Measurements from ENCODE around the gene SNAPC3. TPM values are rescaled to one million over a fixed set of nuclear protein-coding genes. Genes with fewer than 3 reads are reported as not detected.
"Not testable (repeated sequence)": the region's sequence is repeated elsewhere in the genome, so short reads cannot be mapped to it uniquely, and the experiment has no call there.

The SNAPC3 gene
- total and polyA plus RNA-seq, 3 donors from 2014 or later = 74.2 to 115 (median 105) TPM

GRCh38 chr9:15377625-15378540 is 44.8 kb upstream of the SNAPC3 start:
- H3K27ac ChIP-seq = peak overlapping the region in 1 of 2 donors; percentile 48
- intact Hi-C loops (cut with DNase I; ENCODE audit: low total_unique reads) = no loop called here
- 55 to 66% methylated on average over 4 of the region's 4 CpGs for WGBS, 2 donors
- H3K4me3 ChIP-seq = no peak overlapping the region
- no peaks in the 10 kb centered on the region for H3K36me3 ChIP-seq (ENCODE audit: low read depth, missing control alignments)
- H3K4me1 ChIP-seq = peaks cover 6% of the 10 kb centered on the region
- no peaks in the 10 kb centered on the region for H3K9me3 ChIP-seq
- no peaks in the 10 kb centered on the region for H3K27me3 ChIP-seq
- DNase-seq = no peak
- TF ChIP-seq CTCF (IDR thresholded peaks at IDR 0.05) = no peak
- TF ChIP-seq POLR2A (IDR thresholded peaks at IDR 0.05) = no peak

- 54 to 66% methylated on average over 4 of the region's 4 CpGs for WGBS, 2 donors
- H3K27me3 ChIP-seq; H3K4me1 ChIP-seq; H3K27ac ChIP-seq; H3K9me3 ChIP-seq; H3K36me3 ChIP-seq (ENCODE audit: low read depth, missing control alignments); DNase-seq; intact Hi-C loops (cut with DNase I; ENCODE audit: low total_unique reads); H3K4me3 ChIP-seq: not testable (repeated sequence)
Observed at GRCh38 chr9:15379317-15379716, 43.4 kb upstream of the SNAPC3 start.

DNA sequence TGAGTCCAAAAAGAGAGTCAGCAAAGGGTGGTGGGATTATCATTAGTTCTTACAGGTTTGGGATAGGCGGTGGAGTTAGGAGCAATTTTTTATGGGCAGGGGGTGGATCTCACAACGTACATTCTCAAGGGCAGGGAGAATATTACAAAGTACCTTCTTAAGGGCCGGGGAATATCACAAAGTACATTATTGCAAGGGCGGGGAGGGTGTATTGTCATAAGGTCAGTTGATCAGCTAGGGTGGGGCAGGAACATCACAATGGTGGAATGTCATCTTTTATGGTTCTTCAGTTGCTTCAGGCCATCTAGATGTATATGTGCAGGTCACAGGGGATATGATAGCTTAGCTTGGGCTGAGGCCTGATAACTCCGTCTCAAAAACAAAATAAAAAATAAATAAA is 42.8 kb upstream of the SNAPC3 start:
- H3K4me1 ChIP-seq; H3K9me3 ChIP-seq; DNase-seq; H3K4me3 ChIP-seq; H3K27ac ChIP-seq; H3K36me3 ChIP-seq (ENCODE audit: low read depth, missing control alignments); H3K27me3 ChIP-seq; intact Hi-C loops (cut with DNase I; ENCODE audit: low total_unique reads): not testable (repeated sequence)
- 81 to 87% methylated on average over 5 of the region's 5 CpGs for WGBS, 2 donors

DNA sequence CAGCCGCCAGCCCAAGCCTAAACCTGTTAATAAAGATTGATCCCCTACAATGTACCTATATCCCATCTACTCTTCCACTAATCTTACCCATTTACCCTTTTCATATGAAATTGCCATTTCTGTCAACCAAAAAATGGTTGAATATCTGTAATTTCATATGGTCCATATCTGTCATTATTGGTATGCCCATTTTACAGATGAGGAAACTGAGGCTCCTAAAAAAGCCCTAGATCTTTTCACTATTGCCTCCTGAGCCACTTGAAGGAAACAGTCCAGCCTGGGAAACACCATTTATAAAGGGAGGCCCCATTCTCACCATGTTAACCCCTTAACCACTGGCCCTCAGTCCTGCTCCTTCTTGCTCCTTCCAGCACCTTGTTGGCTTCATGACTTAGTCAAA is 41.2 kb upstream of the SNAPC3 start:
- no peaks in the 10 kb centered on the region for H3K27me3 ChIP-seq
- H3K9me3 ChIP-seq = no peaks in the 10 kb centered on the region
- H3K36me3 ChIP-seq (ENCODE audit: low read depth, missing control alignments) = no peaks in the 10 kb centered on the region
- 96 to 100% methylated on average over 1 of the region's 1 CpG for WGBS, 2 donors
- no peak overlapping the region for H3K27ac ChIP-seq
- no peak for DNase-seq
- intact Hi-C loops (cut with DNase I; ENCODE audit: low total_unique reads) = no loop called here
- TF ChIP-seq POLR2A (IDR thresholded peaks at IDR 0.05) (no peak), CTCF (IDR thresholded peaks at IDR 0.05) (no peak)
- H3K4me3 ChIP-seq = no peak overlapping the region
- H3K4me1 ChIP-seq = peaks cover 5% of the 10 kb centered on the region

- Histone ChIP-seq H3K36me3 (ENCODE audit: low read depth, missing control alignments) (no peaks in the 10 kb centered on the region), H3K27ac (no peak overlapping the region), H3K4me1 (no peaks in the 10 kb centered on the region), H3K4me3 (no peak overlapping the region), H3K27me3 (no peaks in the 10 kb centered on the region), H3K9me3 (no peaks in the 10 kb centered on the region)
- intact Hi-C loops (cut with DNase I; ENCODE audit: low total_unique reads) = no loop called here
- TF ChIP-seq POLR2A (IDR thresholded peaks at IDR 0.05) (no peak), CTCF (IDR thresholded peaks at IDR 0.05) (no peak)
- WGBS, 2 donors = 78 to 82% methylated on average over 6 of the region's 6 CpGs
- no peak for DNase-seq
Observed at GRCh38 chr9:15386465-15386864, 36.2 kb upstream of the SNAPC3 start.

GRCh38 chr9:15389173-15389572 is 33.5 kb upstream of the SNAPC3 start:
- Histone ChIP-seq H3K27ac (no peak overlapping the region), H3K36me3 (ENCODE audit: low read depth, missing control alignments) (no peaks in the 10 kb centered on the region), H3K4me3 (no peak overlapping the region), H3K9me3 (no peaks in the 10 kb centered on the region), H3K27me3 (no peaks in the 10 kb centered on the region), H3K4me1 (no peaks in the 10 kb centered on the region)
- TF ChIP-seq POLR2A (IDR thresholded peaks at IDR 0.05) = no peak
- no peak for TF ChIP-seq CTCF (IDR thresholded peaks at IDR 0.05)
- intact Hi-C loops (cut with DNase I; ENCODE audit: low total_unique reads) = no loop called here
- no peak for DNase-seq
